Esophagus mucosa (tissue), 1 donor: ENCODE measurements around the gene ZNF451. TPM values are rescaled to one million over a fixed set of nuclear protein-coding genes. Genes with fewer than 3 reads are reported as not detected.

Experiments
- ATAC-seq: fragments of 200-7000 bp; cut with Tn5 transposase; one replicate; pipeline ENCODE4 v1.9.1; 2020
- total RNA-seq: library from RNA; stranded (reverse); gene quantifications from one replicate; pipeline ENCODE4 v1.2.4, GENCODE V29; 2023
- donor health status: DM: yes; HTN: yes; CAD: no.

Gene ZNF451
- total RNA-seq, 1 donor from 2014 or later, result 23.9 TPM

GRCh38 chr6:57097596-57097995 is 7.6 kb downstream of the ZNF451 start:
- ATAC-seq, result no peak

- ATAC-seq, result no peak
Measured at GRCh38 chr6:57102976-57103375, 13.0 kb downstream of the ZNF451 start.

- ATAC-seq, result no peak
Measured at GRCh38 chr6:57104336-57104735, 14.3 kb downstream of the ZNF451 start.

GRCh38 chr6:57106990-57107389 is 17.0 kb downstream of the ZNF451 start:
- ATAC-seq, result no peak

GRCh38 chr6:57108691-57109090 is 18.7 kb downstream of the ZNF451 start:
- ATAC-seq, result no peak

- no peak for ATAC-seq
Measured at GRCh38 chr6:57109880-57110279, 19.9 kb downstream of the ZNF451 start.

- no peak for ATAC-seq
Measured at GRCh38 chr6:57113105-57113504, 23.1 kb downstream of the ZNF451 start.

GRCh38 chr6:57116776-57117175 is 26.8 kb downstream of the ZNF451 start:
- ATAC-seq, result no peak

GRCh38 chr6:57117796-57118195 is 27.8 kb downstream of the ZNF451 start:
- no peak for ATAC-seq

- no peak for ATAC-seq
Measured at GRCh38 chr6:57123111-57123510, 33.1 kb downstream of the ZNF451 start.

- no peak for ATAC-seq
Measured at GRCh38 chr6:57127763-57128162, 37.8 kb downstream of the ZNF451 start.

GRCh38 chr6:57130661-57131177 is 40.7 kb downstream of the ZNF451 start:
- no peak for ATAC-seq

- no peak for ATAC-seq
Measured at GRCh38 chr6:57134954-57135353, 45.0 kb downstream of the ZNF451 start.

GRCh38 chr6:57135885-57136284 is 45.9 kb downstream of the ZNF451 start:
- no peak for ATAC-seq

GRCh38 chr6:57137350-57137749 is 47.4 kb downstream of the ZNF451 start:
- no peak for ATAC-seq

- no peak for ATAC-seq
Measured at GRCh38 chr6:57138026-57138425, 48.0 kb downstream of the ZNF451 start.

GRCh38 chr6:57141451-57142177 is 51.6 kb downstream of the ZNF451 start:
- ATAC-seq, result no peak

- no peak for ATAC-seq
Measured at GRCh38 chr6:57142178-57142525, 52.2 kb downstream of the ZNF451 start.

GRCh38 chr6:57143690-57144089 is 53.7 kb downstream of the ZNF451 start:
- ATAC-seq, result no peak

GRCh38 chr6:57147401-57147800 is 57.4 kb downstream of the ZNF451 start:
- ATAC-seq, result no peak

GRCh38 chr6:57147955-57148858 is 58.2 kb downstream of the ZNF451 start:
- ATAC-seq, result no peak

- no peak for ATAC-seq
Measured at GRCh38 chr6:57158658-57159057, 68.7 kb downstream of the ZNF451 start.

- peak; percentile 72 for ATAC-seq
Measured at GRCh38 chr6:57159127-57159526, 69.1 kb downstream of the ZNF451 start.

GRCh38 chr6:57162028-57162427 is 72.0 kb downstream of the ZNF451 start:
- no peak for ATAC-seq
